HG03521 (cell line): ENCODE measurements around the gene PHGDH.
A peak's percentile ranks its signal among the peaks of the same experiment; 100 is the strongest.
"Not testable (repeated sequence)": the region's sequence is repeated elsewhere in the genome, so short reads cannot be mapped to it uniquely, and the experiment has no call there.

Experiments
- ATAC-seq: cut with Tn5 transposase; IDR thresholded peaks from one replicate; pipeline ENCODE4 v1.9.1; 2021; ENCODE audit warnings: mild to moderate bottlenecking, moderate library complexity; ENCODE audit not compliant: unreplicated experiment

PHGDH gene

DNA sequence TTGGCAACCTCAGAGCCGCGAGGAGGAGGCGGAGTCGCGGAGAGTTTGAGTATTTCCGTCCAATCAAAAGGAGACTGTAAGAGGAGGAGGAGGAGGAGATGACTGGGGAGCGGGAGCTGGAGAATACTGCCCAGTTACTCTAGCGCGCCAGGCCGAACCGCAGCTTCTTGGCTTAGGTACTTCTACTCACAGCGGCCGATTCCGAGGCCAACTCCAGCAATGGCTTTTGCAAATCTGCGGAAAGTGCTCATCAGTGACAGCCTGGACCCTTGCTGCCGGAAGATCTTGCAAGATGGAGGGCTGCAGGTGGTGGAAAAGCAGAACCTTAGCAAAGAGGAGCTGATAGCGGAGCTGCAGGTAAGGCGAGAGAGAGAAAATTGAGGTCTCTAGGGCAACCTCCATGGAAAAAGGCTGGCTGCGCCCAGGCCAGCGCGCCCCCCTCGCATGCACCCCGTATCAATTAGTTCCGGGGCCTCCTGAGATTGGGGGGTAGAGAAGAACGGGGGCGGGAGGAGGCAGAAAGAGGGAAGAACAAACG is at the start of gene PHGDH:
Gene PHGDH (plus strand): TSS at position 131 of the 538 bp plus-strand sequence. CDS start 89 bp downstream, at position 220.
- peak; percentile 64 for ATAC-seq

DNA sequence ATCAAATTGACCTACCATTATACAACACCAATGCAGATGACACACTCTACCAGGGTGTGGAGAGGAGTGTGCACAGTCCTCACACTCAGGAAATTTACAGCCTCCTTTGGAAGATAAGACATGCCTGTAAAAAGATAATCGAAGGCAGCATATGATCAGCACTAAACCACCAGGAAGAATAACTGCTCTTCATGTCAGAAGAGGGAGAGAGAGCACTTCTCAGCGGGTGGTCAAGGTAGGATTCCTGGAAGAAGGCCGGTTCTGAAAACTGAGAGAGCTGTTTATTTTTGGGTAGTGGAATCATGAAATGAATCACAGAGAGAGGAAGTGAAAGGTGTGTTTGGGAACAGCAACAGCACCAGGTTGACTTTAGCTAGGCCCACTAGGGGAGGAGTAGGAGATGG is 49.7 kb upstream of the PHGDH start:
- ATAC-seq, result no peak

DNA sequence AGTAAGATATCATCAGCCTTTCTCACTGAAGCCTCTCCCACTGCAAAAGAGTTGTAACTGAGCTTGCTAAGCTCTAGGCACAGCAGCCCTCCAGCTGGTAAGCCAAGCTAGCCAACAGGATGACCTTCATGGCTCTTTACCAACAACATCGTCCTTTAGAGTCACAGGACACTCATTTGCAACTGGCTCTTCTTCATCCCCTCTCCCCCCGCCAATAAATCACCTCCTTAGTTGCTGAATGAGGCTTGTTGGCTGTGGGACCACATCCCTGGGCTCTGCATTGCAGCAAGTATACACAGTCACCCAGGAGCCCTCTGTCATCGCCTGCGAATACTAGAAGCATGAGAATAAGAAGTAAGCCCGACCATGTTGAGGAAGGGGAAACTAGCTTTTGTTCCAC is 47.7 kb upstream of the PHGDH start:
- no peak for ATAC-seq

DNA sequence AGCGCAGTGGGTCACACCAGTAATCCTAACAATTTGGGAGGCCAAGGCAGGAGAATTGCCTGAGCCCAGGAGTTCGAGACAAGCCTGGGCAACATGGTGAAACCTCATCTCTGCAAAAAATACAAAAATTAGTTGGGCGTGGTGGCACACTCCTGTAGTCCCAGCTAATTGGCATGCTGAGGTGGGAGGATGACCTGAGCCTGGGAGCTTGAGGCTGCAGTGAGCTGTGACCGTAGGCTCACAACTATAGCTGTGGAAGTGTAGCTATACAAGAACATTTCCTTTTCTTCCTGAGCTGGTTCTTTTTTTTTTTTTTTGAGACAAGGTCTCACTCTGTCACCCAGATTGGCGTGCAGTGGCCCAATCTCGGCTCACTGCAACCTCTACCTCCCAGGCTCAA is 44.6 kb upstream of the PHGDH start:
- no peak for ATAC-seq

DNA sequence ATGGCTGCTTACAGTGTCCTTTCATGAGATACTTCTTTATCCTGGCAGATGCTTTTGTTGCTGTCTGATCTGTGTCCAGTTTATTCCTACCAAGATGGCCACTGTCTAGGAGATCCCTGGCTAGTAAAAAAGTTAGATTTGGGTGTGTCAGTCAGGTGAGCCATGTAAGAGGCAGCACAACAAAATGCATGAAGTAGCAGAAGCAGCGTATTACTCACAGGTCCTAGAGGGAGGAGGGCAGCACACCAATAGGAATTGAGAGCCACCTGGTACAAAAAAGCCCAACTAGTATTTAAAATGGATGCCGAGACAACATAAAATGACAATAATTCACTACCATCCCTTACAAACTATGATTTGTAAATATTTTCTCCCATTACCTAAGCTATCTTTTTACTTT is 40.8 kb upstream of the PHGDH start:
- ATAC-seq, result no peak

DNA sequence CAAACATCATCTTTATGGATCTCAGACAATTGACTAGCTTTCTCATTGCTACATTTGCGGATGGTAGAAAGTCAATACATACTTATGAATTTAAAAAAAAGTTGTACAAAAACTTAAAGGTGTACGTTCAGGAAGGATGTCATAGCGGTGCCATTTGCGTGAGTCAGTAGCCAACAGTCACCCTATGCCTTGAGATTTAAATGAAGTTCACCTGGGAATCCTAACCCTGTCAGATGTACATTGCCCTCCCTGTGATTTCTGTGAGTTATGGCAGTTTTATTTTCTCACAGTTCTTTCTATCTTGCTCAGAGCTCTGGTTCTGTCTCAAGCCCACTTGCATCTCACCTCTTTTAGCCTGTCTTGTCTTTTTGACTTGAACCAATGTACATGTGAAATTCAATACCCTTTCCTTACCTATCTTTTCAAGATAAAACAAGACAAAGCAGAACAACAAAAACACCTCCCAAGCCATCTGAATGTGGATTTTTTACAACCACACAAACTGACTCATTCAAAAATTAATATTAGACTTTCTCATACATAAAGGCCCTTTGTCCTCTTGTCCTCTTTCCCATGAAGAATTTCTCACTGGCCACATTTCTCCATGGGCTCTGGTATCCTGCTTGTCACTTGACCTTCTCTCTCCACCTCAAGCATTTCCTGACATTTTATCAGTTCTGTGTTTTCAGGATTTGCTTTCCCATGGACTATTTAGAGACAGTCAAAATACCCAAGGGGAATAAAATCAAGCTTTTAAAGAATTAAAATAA is 38.4 kb upstream of the PHGDH start:
- ATAC-seq, result no peak

DNA sequence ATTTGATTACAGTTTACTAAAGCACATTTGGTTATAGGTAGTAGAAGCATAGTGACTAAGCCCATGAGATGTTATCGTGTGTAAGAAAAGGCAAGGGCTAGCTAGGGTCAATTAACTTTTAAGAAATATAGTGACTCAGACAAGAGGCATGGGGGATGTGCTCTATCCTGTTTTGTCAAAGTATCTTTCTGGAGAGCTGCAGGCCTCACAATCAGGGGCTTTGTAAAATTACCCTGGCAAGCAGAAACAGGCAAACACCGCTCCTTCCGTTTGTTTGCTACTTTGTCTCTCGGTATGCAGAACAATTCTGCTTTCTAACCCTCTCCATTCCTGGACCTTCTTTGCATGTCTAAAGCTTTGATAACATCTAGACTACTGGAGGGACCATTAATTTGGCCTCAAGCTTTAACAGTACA is 37.6 kb upstream of the PHGDH start:
- ATAC-seq, result no peak

DNA sequence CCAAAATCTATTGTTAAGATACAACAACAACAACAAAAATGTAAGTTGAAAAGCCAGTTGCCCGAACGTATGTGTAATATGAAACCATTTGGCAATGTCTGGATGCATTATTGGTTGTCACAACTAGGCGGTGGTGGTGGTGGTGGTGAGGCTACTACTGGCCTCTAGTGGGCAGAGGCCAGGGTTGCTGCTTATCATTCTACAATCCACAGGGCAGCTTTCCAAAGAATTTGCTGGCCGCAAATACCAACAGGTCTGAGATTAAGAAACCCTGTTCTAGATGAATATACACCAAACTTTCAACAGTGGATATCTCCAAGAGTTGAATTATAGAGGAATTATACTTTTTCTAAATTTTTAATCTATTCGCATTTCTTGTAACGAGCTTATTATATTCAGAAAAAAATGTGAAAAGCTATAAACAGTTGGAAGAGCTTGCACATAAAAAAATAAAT is 36.9 kb upstream of the PHGDH start:
- ATAC-seq, result no peak

DNA sequence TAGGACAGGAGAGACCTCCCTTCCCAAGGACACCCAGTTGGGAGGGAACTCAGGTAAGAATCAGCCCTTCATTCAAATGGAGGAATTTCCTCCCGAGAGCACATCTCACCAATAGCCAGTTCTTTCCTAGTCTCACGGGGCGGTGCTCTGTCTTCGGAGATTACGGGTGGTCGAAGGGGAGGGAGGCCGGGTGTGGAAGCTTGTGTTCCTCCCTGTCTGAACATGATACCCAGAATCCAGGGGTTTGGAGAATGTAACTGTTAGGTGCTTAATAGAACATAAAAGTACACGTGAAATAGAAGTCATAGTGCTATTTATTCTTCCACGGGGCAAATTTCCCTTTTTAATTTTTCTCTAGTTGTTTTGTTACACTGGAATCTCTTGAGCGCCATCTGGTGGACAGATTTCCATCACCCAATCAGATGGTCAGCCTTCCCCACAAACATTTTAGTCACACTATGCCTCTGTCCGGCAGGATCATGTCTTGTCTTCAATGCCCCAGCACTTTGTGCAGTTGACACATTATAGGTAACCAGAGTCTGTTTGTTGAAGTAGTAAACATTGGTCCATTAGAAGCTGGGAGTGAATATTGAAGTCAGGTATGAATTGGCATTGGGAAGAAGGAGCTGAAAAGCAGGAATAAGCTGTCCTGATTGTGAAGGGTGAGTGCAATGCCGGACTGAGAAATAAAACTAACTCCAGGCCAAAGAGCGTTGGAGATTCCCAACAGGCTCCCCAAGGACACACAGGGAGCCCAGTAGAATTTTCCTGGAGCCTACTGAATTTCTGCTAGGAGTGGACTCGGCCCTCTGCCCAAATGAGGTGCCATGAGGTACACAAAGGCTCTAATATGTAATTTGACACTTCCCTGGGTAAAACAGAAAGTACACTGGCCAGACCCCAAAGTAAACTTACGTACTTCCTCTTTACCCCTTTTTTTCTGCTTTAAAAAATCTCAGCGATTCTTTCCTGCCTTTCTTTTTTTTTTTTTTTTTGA is 36.1 kb upstream of the PHGDH start:
- no peak for ATAC-seq

DNA sequence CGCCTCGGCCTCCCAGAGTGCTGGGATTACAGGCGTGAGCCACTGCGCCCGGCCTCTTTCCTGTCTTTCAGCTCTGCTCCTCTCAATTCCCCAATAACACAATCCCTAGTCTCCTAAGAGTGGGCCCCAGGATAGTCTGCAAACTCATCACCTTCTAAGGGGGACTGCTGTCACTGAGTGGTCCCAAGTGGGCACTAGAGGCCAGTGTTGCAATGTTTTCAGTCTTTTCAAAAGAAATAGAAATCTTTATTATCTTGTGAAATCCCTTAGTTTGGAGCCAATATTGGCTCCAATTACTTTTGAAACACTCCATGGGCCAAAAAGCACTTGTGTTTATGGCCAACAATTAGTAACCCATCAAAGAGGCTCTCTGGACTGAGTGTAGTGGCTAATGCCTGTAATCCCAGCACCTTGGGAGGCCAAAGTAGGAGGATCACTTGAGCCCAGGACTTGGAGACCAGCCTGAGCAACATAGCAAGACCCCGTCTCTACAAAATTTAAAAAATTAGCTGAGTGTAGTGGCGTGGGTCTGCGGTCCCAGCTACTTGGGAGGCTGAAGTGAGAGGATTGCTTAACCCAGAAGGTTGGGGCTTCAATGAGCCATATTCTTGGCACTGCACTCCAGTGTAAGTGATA is 35.0 kb upstream of the PHGDH start:
- ATAC-seq, result no peak

DNA sequence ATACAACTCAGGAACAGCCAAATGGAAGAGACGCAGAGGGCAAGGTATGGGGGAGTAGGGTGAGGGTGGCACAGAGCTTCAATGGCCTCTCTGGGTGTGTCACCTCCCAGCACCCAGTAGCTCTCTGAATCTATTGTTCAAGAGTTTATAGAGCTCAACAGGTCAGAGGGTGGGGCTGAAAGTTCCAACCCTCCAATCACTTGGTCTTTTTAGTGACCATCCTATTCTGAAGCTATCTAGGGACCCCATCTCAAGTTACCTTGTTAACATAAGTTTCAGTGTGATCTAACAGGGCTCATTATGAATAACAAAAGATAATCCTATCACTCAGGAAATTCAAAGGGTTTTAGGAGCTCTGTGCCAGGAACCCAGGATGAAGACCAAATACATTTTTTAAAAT is 32.5 kb upstream of the PHGDH start:
- ATAC-seq, result no peak

DNA sequence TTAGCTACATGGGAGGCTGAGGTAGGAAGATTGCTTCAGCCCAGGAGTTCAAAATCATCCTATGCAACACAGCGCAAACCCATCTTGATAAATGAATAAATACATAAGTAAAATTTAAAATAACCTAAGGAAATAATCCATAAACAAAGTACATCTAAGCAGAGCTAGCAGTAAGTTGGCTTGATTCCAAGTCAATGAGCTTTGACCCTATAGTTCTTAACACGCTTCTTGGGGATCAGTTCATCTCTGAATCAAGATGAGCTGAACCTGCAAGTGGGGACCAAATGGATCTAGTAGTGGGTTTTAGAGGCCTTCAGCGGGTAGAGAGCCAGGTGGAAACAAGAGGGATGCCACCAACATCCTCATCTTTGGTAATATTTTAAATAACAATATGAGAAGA is 31.5 kb upstream of the PHGDH start:
- no peak for ATAC-seq

DNA sequence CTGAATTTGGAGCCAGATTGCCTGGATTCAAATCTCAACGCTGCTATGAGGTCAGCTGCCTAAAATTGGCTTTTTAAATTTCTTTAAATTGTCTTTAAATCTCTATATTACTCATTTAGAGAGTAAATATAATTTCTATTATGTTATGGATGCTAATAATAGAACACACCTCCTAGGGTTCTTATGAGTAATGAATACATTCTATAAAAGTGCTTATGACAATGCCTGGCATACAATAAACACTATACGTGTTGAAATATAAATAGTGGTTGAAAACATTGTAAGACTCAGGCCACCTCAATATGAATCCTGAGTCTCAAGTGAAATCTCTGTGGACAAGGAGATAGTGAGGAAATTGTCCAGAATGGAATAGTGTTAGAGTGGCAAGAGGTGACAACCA is 31.0 kb upstream of the PHGDH start:
- no peak for ATAC-seq

DNA sequence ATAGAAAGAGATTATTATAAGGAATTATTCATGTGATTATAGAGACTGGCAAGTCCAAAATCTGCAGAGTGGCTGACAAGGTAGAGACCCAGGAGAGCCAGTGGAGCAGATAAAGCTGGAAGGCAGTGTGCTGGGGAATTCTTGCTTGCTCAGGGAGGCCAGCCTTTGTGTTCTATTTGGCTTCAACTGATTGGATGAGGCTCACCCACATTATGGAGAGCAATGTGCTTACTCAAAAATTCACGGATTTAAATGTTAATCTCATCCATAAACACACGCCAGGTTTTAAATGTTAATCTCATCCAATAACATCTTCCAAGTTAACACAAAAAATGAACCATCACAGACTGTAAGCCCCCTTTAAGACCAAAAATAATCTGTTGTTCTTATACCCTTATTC is 30.2 kb upstream of the PHGDH start:
- ATAC-seq, result no peak

DNA sequence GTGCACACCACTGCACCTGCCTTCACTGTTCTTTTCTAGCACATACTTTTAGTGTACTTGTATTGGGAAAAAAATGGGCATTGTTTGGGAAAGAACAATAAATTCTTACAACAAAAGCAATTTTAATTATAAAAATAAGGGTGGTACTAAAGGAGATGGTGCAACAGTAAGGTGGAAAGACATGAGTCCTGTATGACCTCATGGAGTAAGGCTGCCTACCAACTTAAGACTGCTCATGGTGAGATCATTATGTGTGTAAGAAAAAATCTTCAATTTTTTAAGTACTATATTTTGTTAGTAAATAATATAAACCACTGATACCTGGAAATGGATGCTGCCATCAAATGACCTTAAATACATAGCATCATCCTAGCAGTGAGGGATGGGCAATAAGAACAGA is 29.6 kb upstream of the PHGDH start:
- ATAC-seq, result no peak

DNA sequence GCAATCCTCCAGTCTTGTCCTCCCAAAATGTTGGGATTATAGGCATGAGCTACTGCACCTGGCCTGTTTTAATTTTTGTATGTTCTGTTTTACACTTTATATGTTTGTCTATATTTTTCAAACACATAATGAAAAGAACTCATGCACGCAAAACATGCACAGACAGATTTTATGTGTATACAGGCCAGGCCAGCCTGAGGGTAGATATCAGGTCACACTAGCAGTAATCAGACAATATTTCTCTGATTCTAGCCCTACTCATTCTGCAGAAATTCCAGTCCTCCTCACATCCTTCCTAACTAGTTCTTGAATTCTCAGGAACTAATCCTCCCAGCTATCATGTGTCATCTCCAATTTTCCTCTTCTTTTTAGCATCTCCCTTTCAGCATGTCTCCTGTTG is 27.8 kb upstream of the PHGDH start:
- no peak for ATAC-seq

DNA sequence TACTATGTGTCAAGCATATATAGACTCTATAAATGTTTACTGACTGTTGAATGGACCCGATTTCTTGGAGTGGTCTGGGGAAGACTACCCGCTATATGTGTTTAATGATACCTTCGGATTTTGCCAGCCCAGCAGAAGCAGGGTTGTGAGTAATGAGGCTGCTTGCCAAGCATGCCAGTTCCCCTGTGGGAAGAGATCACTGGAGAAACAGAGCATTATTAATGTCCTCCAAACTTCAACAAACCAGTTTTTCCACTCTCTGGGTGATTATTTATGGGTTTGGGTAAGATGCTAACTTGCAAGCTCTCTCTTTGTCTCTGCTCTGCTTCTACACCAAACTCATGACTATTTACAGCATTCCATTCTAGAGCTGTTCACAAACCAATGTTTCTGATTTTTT is 25.1 kb upstream of the PHGDH start:
- ATAC-seq, result no peak

DNA sequence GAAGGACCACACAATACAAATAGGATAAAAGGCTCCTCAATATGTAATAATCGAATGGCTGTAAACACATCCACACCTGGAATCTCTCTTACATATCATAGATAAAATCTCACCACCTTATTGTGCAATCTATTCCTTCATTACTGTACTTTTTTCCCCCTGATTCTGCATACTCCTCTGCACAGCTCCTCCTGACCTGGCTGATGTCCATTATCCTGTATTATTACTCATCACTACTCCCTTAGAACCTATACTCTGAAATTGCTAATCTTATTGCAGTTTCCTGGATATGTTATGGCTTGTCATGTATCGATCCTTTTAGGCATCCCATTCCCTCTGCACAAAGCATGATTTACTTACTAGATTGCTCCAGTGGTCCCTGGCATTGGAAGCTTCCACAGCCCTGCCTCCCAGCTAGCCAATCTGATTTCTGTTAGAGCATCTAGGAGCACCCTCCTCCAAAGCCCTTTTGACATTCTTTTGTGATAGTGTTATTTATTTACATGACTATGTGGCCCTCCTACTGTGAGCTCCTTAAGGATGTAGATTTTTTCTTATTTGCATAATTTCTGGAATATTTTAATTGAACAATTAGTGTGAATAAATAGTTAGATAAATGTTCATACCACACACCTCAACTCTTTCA is 24.2 kb upstream of the PHGDH start:
- no peak for ATAC-seq

DNA sequence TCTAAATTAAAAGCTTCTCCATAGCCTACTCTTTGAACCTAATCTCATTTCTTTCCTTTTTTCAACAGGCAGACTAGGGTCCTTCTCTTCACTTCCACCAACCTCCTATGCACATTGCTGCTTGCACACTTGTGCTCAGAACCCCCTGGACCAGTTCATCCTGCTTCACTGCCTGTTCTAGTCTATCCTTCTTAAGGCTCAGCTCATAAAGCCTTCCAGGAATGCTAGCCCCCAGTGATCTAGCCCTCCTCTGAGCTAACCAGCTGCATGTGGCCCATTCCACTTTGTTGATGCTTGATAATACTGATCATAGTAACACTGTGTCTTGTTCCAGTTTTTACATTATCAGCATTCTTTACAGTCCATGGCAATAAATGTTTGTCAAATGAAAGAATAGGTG is 22.9 kb upstream of the PHGDH start:
- no peak for ATAC-seq

DNA sequence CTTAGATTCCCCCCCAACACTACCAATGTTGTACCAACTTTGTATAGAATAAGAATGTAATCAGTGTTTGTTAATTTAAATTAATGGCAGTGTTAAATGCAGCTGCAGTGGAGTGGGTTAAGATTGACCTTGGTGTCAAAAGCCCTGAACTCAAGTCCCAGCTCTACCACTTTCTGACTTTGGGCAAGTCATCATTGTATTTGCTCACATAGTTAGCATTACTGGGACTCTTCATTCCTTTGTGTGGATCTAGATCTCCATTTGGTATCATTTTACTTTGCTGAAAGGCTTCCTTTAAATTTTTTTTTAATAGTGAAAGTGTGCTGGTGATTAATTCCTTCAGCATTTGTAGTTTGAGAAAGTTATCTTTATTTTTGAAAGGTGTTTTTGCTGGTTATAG is 22.2 kb upstream of the PHGDH start:
- no peak for ATAC-seq

DNA sequence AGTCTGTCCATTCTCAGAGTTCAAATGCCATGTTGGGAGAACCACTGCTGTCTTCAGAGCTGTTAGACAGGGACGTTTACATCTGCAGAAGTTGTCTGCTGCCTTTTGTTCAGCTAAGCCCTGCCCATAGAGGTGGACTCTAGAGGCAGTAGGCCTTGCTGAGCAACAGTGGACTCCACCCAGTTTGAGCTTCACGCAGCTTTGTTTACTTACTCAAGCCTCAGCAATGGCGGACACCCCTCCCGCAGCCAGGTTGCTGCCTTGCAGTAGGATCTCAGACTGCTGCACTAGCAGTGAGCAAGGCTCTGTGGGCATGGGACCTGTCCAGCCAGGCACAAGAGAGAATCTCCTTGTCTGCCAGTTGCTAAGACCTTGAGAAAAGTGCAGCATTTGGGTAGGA is 14.9 kb upstream of the PHGDH start:
- not testable (repeated sequence) for ATAC-seq
